Heart left ventricle (tissue), 13 donors: ENCODE data around the gene PIGW.

Source experiments
- CTCF ChIP-seq, 12 donors: fragments of 200-600 bp; sonication (generic) in 4 of 12; IDR thresholded peaks; one replicate each; pipeline versions ENCODE4 v1.5.0 to v1.8.0; 2018 to 2022; ENCODE audit warnings: antibody characterized with exemption in 12 of 12, mild to moderate bottlenecking in 5 of 12
- POLR2A ChIP-seq, 2 donors: fragments of 450-650 bp; IDR thresholded peaks; one replicate each; pipeline ENCODE4 v1.6.1; 2017; ENCODE audit warnings: antibody characterized with exemption in 2 of 2, mild to moderate bottlenecking in 2 of 2, moderate library complexity in 2 of 2
- donor health status: ischemic (EF 13 %, LVEDD 7.1; RV severe dilation, severe dysfunction).
- donor health status: DM: no; HTN: yes; CAD: no.
- donor health status: DM: no; HTN: no; CAD: no.
- donor health status: ischemic (EF 25% LVEDD 6.9; RV normal size, moderate dysfunction).
- donor health status: ischemic (EF 25% LVEDD 5.7; RV mildly dilated, moderate dysfunction).
- donor health status: ischemic (EF 35%, LVEDD 5.7; RV mildly dilated, moderate dysfunction).
- donor health status: nonischemic (EF 11% LVEDD 7.7; RV severe dilation, severe dysfunction).
- donor health status: DM: yes; HTN: yes; CAD: no.
- donor health status: PGD.
- donor health status: ischemic (EF 29% LVEDD 5.4; RV normal size, mild dysfunction).
- donor health status: nonischemic (EF 23%, LVEDD 6.1; RV moderate dilation, normal function).

- TF ChIP-seq CTCF (IDR thresholded peaks at IDR 0.05) = no peak
- TF ChIP-seq POLR2A (IDR thresholded peaks at IDR 0.05) = no peak
These were observed 10.3 kb upstream of the PIGW start for GRCh38 chr17:36524428-36524876.
